Measurements from ENCODE around the gene CCDC112.
A peak's percentile ranks its signal among the peaks of the same experiment; 100 is the strongest.
"Not testable (repeated sequence)": the region's sequence is repeated elsewhere in the genome, so short reads cannot be mapped to it uniquely, and the experiment has no call there.

Gene CCDC112

DNA sequence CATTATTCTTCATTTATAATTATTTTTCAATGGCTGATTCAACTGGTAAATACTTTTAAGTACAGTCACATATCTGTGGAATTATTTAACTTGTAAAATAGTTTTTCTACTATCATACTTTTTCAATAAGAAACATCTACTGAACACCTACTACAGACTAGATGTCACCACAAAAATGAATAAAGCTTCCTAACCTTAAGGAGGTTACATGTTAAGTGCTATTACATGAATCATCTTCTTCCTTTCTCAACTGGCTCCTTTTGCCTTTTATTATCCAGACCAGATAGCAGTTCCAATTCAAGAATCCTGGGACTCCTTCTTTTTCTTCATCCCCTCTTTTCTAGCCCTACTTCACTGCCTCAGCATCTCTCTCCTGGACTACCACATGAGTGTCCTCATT is 38.5 kb downstream of the CCDC112 start:
- DNase-seq, result no peak

DNA sequence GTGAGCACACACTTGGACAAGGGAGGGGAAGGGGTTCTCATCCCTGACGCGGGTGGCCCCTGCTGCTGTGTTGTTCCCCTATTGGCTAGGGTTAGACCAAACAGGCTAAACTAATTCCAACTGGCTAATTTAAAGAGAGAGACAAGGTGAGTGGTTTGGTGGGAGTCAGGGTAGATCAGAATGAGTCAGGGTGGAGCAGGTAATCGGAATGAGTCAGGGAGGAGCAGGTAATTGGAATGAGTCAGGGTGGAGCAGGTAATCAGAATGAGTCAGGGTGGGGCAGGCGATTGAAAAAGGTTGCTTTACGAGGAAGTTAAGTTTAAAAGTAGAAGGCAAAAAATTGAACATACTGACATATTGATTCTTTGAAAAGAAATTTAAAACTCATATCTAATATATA is 47.1 kb downstream of the CCDC112 start:
- not testable (repeated sequence) for DNase-seq

DNA sequence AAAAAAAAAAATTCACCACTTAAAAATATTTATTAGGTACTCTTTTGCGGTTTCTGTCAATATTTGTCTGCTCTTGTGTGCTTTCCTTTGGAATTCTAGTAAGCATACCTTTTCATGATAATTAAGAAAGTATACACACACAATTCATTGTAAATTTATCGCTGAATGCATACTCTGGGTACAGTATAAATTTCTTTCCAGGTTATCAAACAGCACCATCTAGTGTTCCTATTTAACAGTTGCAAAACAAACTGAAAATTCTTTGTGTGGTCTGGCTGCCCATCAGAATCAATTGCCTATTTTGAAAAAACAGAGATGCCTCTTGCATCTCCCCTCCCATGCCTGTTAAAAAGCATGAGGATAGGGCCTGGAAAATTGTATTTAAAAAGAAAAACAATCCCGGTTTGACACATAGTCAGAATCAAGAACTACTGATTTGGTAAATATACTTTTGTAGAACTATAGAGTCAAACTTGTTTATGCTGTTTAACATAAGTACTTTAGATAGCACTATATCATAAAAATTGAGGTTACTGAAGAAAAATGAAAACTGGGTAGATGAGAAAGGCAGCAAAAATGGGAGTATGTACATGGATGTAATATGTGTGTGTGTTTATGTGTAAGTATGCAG is 50.0 kb downstream of the CCDC112 start:
- DNase-seq, result peak; percentile 85

DNA sequence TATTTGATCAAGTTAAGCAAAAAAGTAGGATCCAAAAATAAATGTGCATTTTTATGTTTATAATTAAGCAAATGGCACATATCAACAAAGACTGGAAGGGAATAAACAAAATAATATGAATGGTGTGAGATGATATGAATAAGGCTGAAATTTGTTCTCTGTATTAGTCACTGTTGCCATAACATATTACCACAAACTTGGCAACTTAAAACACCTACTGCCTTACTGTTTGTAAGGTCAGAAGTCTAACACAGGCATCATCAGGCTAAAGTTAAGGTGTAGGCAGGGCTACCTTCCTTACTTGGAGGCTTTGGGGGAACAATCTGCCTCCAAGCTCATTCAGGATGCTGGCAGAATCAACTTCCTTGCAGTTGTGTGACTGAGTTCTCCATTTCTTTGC is 53.0 kb downstream of the CCDC112 start:
- no peak for DNase-seq

DNA sequence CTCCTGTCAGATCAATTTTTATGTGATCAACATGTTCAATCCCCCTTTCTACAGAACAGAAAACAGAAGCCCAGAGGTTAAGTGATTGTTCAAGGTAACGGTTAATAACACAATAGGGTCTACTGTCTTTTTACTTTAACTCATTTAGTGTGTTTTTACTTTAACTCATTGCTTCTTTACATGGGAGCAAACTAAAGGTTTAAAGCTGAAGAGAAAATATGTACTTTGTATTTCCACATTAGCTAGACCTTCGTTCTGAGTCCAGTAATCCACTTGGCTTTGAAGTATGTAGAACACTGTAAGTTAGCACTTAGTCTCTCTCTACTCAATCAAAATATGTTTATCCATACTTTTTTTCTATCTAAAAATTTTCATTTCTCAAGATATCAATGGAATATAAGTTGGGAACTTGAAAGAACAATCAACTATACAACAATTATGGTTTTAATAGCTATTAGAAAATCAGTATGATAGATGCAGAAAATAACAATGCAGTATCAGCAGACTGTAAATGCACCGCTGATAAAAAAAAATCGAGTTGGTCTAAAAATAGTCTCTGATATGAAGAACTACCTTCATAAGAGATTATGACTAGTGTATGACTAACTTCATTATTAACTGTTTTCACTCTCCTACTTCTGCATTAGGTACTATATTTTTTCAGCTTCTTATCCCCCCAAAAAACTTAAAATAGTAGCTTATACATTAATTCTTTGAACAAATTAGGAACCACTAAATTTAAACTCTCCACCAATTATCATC is 54.4 kb downstream of the CCDC112 start:
- DNase-seq, result no peak

DNA sequence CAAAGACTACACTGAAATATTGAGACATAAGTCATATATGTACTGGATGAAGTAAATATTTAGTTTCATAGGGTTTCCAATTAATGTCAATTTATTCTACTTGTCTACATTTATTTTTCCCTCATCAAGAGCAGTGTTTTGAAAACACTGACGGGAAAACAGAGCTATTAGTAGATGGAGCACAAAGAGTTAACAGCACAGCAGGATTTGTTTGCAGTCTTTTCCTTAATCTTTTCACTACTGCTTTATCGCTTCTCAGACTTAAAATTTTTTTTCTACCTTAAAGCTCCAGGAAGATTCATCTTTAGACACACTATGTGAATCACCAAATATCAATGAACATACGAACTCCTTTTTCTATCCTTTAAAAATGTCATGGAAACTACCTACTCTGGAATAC is 59.4 kb downstream of the CCDC112 start:
- DNase-seq, result no peak

DNA sequence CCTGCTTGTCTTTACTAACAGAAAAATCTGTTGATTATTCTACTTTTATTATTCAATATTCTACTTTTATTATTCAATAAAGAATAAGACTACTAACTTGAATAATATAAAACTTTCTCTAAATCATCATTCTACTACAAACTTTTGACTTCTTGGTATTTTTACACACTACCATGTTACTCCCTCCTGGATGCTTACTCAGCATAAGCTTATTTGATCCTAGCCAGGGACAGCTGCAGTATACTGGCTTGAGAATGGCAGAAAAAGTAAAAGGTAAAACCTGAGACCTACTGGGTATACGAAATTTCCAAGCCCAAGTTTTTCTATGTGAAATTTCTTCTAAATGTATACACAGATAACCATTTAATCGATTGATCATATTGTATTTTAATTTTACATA is 59.9 kb downstream of the CCDC112 start:
- no peak for DNase-seq

DNA sequence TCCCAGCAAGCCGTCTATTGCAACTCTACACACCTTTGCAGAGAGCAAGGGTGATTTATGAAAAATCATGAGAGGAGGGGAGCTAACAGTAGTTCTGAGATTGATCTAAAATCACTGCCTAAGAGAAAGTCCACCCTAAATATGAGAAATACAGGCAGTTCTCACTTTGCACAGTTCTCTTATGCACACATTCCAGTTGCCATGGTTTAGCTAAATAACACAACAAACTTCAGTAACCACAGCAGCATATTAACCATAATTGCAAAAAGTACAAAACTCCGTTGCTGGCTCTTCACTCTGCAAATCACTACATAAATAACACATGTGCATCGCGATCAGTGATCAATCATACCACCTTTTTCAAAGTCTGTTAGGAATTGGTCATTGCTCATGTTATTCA is 64.9 kb downstream of the CCDC112 start:
- DNase-seq, result no peak

DNA sequence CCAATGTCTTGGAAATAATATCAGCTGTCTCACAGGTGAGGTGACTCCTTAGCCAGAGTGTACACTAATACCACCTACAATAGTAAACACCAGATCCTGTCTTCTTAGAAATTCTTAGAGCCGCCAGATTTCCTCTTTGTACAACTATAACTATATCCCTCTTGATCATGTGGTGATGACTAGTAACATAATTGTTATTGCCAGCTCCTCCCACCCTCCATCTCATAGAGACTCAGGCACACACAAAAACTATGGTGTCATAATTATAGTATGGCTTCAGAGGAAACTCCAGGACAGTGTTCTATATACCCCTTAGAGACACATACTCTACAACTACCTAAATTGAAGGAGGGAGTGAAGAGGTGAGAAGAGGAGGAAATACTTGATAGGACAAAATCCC is 66.8 kb downstream of the CCDC112 start:
- DNase-seq, result no peak

DNA sequence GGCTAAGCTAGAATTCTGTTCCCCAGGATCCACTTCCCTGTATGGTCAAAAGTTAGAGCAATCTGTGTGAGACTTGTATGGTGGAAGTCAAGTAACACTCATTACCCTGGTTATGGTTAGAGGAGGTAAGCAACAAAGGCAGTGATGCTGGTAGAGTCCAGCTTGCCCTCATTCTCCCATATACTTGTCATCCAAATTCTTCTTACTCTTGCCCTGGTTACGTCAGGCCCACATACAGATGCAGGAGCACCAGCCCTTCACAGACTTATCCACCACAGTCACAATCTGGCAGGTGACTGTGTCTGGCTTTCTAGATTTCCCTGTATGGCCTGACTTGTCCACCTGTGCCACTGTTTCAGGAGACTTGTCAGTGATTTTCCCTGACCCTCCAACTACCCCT is 69.2 kb downstream of the CCDC112 start:
- DNase-seq, result no peak
